K562 (cell line): ENCODE measurements around the gene CKAP2. TPM values are rescaled to one million over a fixed set of nuclear protein-coding genes. Genes with fewer than 3 reads are reported as not detected.

Source experiments
- BRD9 ChIP-seq: fragments of 450-650 bp; IDR thresholded peaks from 2 replicates; pipeline ENCODE4 v1.6.1; 2018; ENCODE audit warnings: low read depth; ENCODE audit not compliant: partially characterized antibody
- C11orf30 ChIP-seq: fragments of 450-650 bp; IDR thresholded peaks from 2 replicates; pipeline ENCODE4 v1.6.1; 2016; ENCODE audit warnings: low read depth, mild to moderate bottlenecking
- CC2D1A ChIP-seq: fragments of 450-650 bp; IDR thresholded peaks from 2 replicates; pipeline ENCODE4 v1.6.1; 2017; ENCODE audit warnings: mild to moderate bottlenecking
- FOSL1 ChIP-seq: fragments of 200-800 bp; sonication (Bioruptor generic); conservative IDR thresholded peaks from 2 replicates; pipeline ENCODE4 v1.6.1; 2016; ENCODE audit warnings: missing genetic modification characterization, missing compliant biosample characterization
- FOXA1 ChIP-seq: fragments of 450-650 bp; IDR thresholded peaks from 2 replicates; pipeline ENCODE4 v1.6.1; 2016; ENCODE audit warnings: mild to moderate bottlenecking, borderline replicate concordance
- FOXK1 ChIP-seq: sonication (generic); formaldehyde crosslinking; IDR thresholded peaks from 2 replicates; pipeline ENCODE4 v1.8.0; 2022; ENCODE audit warnings: missing genetic modification reagents, mild to moderate bottlenecking, borderline replicate concordance
- JUN ChIP-seq, 2 experiments: sonication (generic) in 1 of 2; formaldehyde crosslinking in 1 of 2; IDR thresholded peaks; 2 replicates each; pipeline versions ENCODE4 v1.6.1 to v1.8.0; 2012 to 2022; ENCODE audit warnings: borderline replicate concordance in 2 of 2, mild to moderate bottlenecking in 2 of 2, improper control_type of control experiment in 1 of 2, low read depth in 1 of 2, low read length in 1 of 2, missing genetic modification reagents in 1 of 2
- KDM1A ChIP-seq, 2 experiments: fragments of 450-650 bp; IDR thresholded peaks; 2 replicates each; pipeline ENCODE4 v1.6.1; 2016; ENCODE audit warnings: mild to moderate bottlenecking in 2 of 2
- KLF1 ChIP-seq: fragments of 450-650 bp; IDR thresholded peaks from 2 replicates; pipeline ENCODE4 v1.6.1; 2016; ENCODE audit warnings: missing genetic modification characterization, missing compliant biosample characterization
- LCOR ChIP-seq: sonication (generic); formaldehyde crosslinking; IDR thresholded peaks from 2 replicates; pipeline ENCODE4 v1.8.0; 2022; ENCODE audit warnings: mild to moderate bottlenecking, missing genetic modification reagents
- NR2C2 ChIP-seq, 2 experiments: fragments of 200-800 bp in 1 of 2; sonication (Bioruptor generic) in 1 of 2; sonication (generic) in 1 of 2; formaldehyde crosslinking in 1 of 2; IDR thresholded peaks; 2 replicates each; pipeline versions ENCODE4 v1.6.1 to v1.8.0; 2016 to 2022; ENCODE audit warnings: mild to moderate bottlenecking in 1 of 2, missing compliant biosample characterization in 1 of 2, missing genetic modification characterization in 1 of 2, missing genetic modification reagents in 1 of 2
- POLR2H ChIP-seq: IDR thresholded peaks from 2 replicates; pipeline ENCODE4 v1.6.1; 2016; ENCODE audit warnings: missing genetic modification characterization, low read depth, mild to moderate bottlenecking, control low read depth, missing compliant biosample characterization, moderate library complexity
- RBFOX2 ChIP-seq: fragments of 200-400 bp; formaldehyde crosslinking; IDR thresholded peaks from 2 replicates; pipeline ENCODE4 v1.6.1; 2017; ENCODE audit warnings: low read depth, mild to moderate bottlenecking, low read length, moderate library complexity
- RFX1 ChIP-seq: fragments of 450-650 bp; IDR thresholded peaks from 2 replicates; pipeline ENCODE4 v1.6.1; 2016; ENCODE audit warnings: mild to moderate bottlenecking, moderate library complexity
- SIRT6 ChIP-seq: IDR thresholded peaks from one replicate; pipeline ENCODE4 v1.6.1; 2012; ENCODE audit warnings: low read depth, mild to moderate bottlenecking, control low read depth, inconsistent platforms, low read length, moderate library complexity
- SUPT5H ChIP-seq: fragments of 450-650 bp; IDR thresholded peaks from 2 replicates; pipeline ENCODE4 v1.6.1; 2016
- TAF9B ChIP-seq: fragments of 450-650 bp; IDR thresholded peaks from 2 replicates; pipeline ENCODE4 v1.6.1; 2018; ENCODE audit warnings: mild to moderate bottlenecking; ENCODE audit not compliant: partially characterized antibody
- polyA plus RNA-seq, 8 experiments: library from polyadenylated mRNA; depleted of rRNA in 4 of 8; stranded (reverse) in 5 of 8; unstranded in 3 of 8; fragments of >200 nt; fragmentation: Nextera tagmentation in 2 of 8; fragmentation: Illumina TruSeq in 1 of 8; extraction: Ambion mirVana in 2 of 8; extraction: Trizol in 1 of 8; gene quantifications; 2 replicates each; pipeline versions ENCODE4 v1.2.1 to v1.2.3, GENCODE V29; 2011 to 2014; ENCODE audit warnings: inconsistent platforms in 1 of 8, missing spikeins in 1 of 8
- total RNA-seq, 7 experiments: library from RNA; depleted of rRNA in 6 of 7; stranded (reverse); fragments of >200 nt in 6 of 7; fragmentation: Illumina TruSeq in 2 of 7; extraction: Trizol in 2 of 7; gene quantifications; 2 replicates each; pipeline versions ENCODE4 v1.2.1 to v1.2.3, GENCODE V29; 2011 to 2021; ENCODE audit warnings: low replicate concordance in 1 of 7
- TF ChIP-seq, protein P1 (sequence below): sonication (generic); formaldehyde crosslinking; IDR thresholded peaks from 2 replicates; pipeline ENCODE4 v1.8.0; 2022; ENCODE audit warnings: mild to moderate bottlenecking, low read depth, missing genetic modification reagents
- TF ChIP-seq, protein P2 (sequence below), 3 experiments: IDR thresholded peaks in 2 of 3; conservative IDR thresholded peaks in 1 of 3; 2 replicates each; pipeline ENCODE4 v1.5.1; 2011 to 2012; ENCODE audit warnings: low read length in 3 of 3, mild to moderate bottlenecking in 3 of 3, control low read depth in 2 of 3, improper control_type of control experiment in 1 of 3, inconsistent platforms in 1 of 3, low read depth in 1 of 3, mixed read lengths in 1 of 3, moderate library complexity in 1 of 3; ENCODE audit not compliant: insufficient read depth in 2 of 3
- TF ChIP-seq, protein P3 (sequence below): fragments of 250-450 bp; sonication (Bioruptor Pico); IDR thresholded peaks from 2 replicates; pipeline ENCODE4 v1.9.0; 2021; ENCODE audit warnings: mild to moderate bottlenecking
- TF ChIP-seq, protein P4 (sequence below), 2 experiments: fragments of 450-650 bp; conservative IDR thresholded peaks; 2 replicates each; pipeline ENCODE4 v1.6.1; 2017; ENCODE audit warnings: mild to moderate bottlenecking in 2 of 2, moderate library complexity in 2 of 2

Gene CKAP2
- total and polyA plus RNA-seq, 9 of the 15 experiments (the other 6 are each of a cell fraction or from before 2014, with no cell fraction given) = 21.9 to 63.5 (median 34.8) TPM

DNA sequence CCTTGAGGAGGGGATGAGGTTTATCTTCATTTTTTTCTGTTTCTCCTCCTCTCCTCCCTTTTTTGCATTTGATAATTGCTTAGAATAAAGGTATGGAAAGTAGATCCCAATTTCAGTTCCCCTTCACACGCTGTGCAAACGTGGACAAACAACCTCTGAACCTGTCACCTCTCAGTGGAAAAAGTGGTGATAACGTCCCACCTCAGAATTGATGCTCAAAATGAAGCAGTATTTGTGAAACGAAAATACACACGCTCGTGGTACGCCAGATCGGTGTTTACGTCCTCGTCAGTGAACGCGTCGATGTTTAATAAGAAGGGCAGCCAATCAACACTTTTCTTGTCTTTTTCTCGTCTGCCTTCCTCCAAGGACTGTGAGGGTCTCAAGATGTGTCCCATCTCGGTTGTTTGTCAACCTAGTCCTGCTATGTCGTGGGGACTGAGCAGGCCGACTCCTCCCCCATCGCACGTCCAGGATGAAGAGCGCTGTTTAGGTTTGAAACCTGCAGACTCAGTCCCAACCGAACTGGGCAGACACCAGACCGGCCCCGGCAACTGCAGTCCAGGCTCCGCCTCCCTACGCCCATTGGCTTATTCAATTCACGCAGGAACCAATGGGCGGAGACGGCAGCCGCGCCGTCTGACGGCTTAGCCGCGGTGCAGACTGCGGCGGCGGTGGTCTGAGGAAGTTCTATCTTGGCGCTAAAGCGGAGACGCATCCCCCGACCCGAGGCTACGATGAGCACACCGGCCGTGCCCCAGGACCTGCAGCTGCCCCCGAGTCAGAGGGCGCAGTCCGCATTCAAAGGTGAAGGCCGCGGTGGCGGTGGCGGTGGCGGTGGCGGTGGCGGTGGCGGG lies at the start of gene CKAP2 (continued):
- TF ChIP-seq, protein P1, sequence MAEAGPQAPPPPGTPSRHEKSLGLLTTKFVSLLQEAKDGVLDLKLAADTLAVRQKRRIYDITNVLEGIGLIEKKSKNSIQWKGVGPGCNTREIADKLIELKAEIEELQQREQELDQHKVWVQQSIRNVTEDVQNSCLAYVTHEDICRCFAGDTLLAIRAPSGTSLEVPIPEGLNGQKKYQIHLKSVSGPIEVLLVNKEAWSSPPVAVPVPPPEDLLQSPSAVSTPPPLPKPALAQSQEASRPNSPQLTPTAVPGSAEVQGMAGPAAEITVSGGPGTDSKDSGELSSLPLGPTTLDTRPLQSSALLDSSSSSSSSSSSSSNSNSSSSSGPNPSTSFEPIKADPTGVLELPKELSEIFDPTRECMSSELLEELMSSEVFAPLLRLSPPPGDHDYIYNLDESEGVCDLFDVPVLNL (CRISPR knock-in tag) = peak; percentile 92
- peak; percentile 28; the same call in 1 of the 2 replicates for TF ChIP-seq FOSL1 (tag)
- no peak for TF ChIP-seq FOXA1
- no peak for TF ChIP-seq RFX1
- TF ChIP-seq RBFOX2 = peak; percentile 98
- TF ChIP-seq NR2C2 (CRISPR knock-in tag; IDR thresholded peaks at IDR 0.05) = 0 out of 2 replicates have a peak, but pooled peaks have one; percentile 10
- no peak; the same call in 1 of the 2 replicates for TF ChIP-seq NR2C2 (tag; IDR thresholded peaks at IDR 0.05)
- TF ChIP-seq FOXK1 (CRISPR knock-in tag) = peak; percentile 87; the same call in 1 of the 2 replicates
- peak; percentile 29; the same call in 1 of the 2 replicates for TF ChIP-seq LCOR
- TF ChIP-seq, protein P2, sequence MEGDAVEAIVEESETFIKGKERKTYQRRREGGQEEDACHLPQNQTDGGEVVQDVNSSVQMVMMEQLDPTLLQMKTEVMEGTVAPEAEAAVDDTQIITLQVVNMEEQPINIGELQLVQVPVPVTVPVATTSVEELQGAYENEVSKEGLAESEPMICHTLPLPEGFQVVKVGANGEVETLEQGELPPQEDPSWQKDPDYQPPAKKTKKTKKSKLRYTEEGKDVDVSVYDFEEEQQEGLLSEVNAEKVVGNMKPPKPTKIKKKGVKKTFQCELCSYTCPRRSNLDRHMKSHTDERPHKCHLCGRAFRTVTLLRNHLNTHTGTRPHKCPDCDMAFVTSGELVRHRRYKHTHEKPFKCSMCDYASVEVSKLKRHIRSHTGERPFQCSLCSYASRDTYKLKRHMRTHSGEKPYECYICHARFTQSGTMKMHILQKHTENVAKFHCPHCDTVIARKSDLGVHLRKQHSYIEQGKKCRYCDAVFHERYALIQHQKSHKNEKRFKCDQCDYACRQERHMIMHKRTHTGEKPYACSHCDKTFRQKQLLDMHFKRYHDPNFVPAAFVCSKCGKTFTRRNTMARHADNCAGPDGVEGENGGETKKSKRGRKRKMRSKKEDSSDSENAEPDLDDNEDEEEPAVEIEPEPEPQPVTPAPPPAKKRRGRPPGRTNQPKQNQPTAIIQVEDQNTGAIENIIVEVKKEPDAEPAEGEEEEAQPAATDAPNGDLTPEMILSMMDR (IDR thresholded peaks at IDR 0.05 in 2 of 3, conservative IDR thresholded peaks at IDR 0.05 in 1 of 3; ENCODE audit: insufficient read depth in 2 of 3, low read depth in 1 of 3, low read length in 3 of 3) = peak in 2 of 3 experiments; percentile 33 to 53; a peak in 4 of 6 replicates
- TF ChIP-seq CC2D1A = peak; percentile 64; the same call in 1 of the 2 replicates
- no peak for TF ChIP-seq SIRT6
- TF ChIP-seq JUN (IDR thresholded peaks at IDR 0.05; ENCODE audit: borderline replicate concordance, low read depth, low read length) = 0 out of 2 replicates have a peak, but pooled peaks have one; percentile 21
- TF ChIP-seq JUN (CRISPR knock-in tag; IDR thresholded peaks at IDR 0.05; ENCODE audit: borderline replicate concordance) = no peak
- peak; percentile 51 for TF ChIP-seq TAF9B
- TF ChIP-seq, protein P3, sequence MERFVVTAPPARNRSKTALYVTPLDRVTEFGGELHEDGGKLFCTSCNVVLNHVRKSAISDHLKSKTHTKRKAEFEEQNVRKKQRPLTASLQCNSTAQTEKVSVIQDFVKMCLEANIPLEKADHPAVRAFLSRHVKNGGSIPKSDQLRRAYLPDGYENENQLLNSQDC (CRISPR knock-in tag) = peak; percentile 87; the same call in 1 of the 2 replicates
- TF ChIP-seq BRD9 = peak; percentile 66
- TF ChIP-seq SUPT5H = peak; percentile 85
- TF ChIP-seq KLF1 (tag) = no peak
- TF ChIP-seq, protein P4, sequence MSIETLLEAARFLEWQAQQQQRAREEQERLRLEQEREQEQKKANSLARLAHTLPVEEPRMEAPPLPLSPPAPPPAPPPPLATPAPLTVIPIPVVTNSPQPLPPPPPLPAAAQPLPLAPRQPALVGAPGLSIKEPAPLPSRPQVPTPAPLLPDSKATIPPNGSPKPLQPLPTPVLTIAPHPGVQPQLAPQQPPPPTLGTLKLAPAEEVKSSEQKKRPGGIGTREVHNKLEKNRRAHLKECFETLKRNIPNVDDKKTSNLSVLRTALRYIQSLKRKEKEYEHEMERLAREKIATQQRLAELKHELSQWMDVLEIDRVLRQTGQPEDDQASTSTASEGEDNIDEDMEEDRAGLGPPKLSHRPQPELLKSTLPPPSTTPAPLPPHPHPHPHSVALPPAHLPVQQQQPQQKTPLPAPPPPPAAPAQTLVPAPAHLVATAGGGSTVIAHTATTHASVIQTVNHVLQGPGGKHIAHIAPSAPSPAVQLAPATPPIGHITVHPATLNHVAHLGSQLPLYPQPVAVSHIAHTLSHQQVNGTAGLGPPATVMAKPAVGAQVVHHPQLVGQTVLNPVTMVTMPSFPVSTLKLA (conservative IDR thresholded peaks at IDR 0.05) = peak; percentile 70 to 81
- TF ChIP-seq POLR2H (tag) = peak; percentile 80
- no peak for TF ChIP-seq KDM1A (IDR thresholded peaks at IDR 0.05)
- peak; percentile 41 for TF ChIP-seq C11orf30
